Activated T-cell treated with anti-CD3 and anti-CD28 coated beads for 4 hours (primary cell): ENCODE measurements around the gene SRC.

Source experiments
- DNase-seq: peaks from one replicate; pipeline ENCODE4 v3.0.0-alpha.2; 2020

Gene SRC

GRCh38 chr20:37397954-37398749, 52.2 kb downstream of the SRC start:
- DNase-seq = no peak

GRCh38 chr20:37398750-37399621, 53.0 kb downstream of the SRC start:
- no peak for DNase-seq

GRCh38 chr20:37401282-37401929, 55.5 kb downstream of the SRC start:
- DNase-seq = no peak

- DNase-seq = no peak
Observed at GRCh38 chr20:37401930-37402675, 56.2 kb downstream of the SRC start.

- no peak for DNase-seq
Observed at GRCh38 chr20:37403107-37404033, 57.4 kb downstream of the SRC start.

GRCh38 chr20:37404461-37404890, 58.5 kb downstream of the SRC start:
- DNase-seq = no peak

GRCh38 chr20:37405351-37405897, 59.5 kb downstream of the SRC start:
- no peak for DNase-seq

GRCh38 chr20:37406010-37406998, 60.4 kb downstream of the SRC start:
- peak; percentile 4 for DNase-seq

GRCh38 chr20:37407019-37407566, 61.2 kb downstream of the SRC start:
- no peak for DNase-seq

GRCh38 chr20:37407573-37408002, 61.6 kb downstream of the SRC start:
- DNase-seq = no peak

GRCh38 chr20:37408302-37409193, 62.6 kb downstream of the SRC start:
- no peak for DNase-seq

GRCh38 chr20:37411408-37412219, 65.7 kb downstream of the SRC start:
- DNase-seq = no peak

GRCh38 chr20:37413023-37413334, 67.0 kb downstream of the SRC start:
- no peak for DNase-seq

GRCh38 chr20:37413379-37413778, 67.4 kb downstream of the SRC start:
- DNase-seq = no peak

GRCh38 chr20:37414224-37415035, 68.5 kb downstream of the SRC start:
- DNase-seq = no peak

GRCh38 chr20:37415118-37416085, 69.5 kb downstream of the SRC start:
- DNase-seq = no peak
